NK-92 treated with Interleukin-12 subunit alpha and Interleukin-12 subunit beta, amount 100 ng/mL, for 24 hours (cell line): Measurements from ENCODE around the gene WASF3.

Source experiments
- DNase-seq: peaks from one replicate; lab custom pipeline; 2025; lab: John Stamatoyannopoulos, UW

WASF3 gene

DNA sequence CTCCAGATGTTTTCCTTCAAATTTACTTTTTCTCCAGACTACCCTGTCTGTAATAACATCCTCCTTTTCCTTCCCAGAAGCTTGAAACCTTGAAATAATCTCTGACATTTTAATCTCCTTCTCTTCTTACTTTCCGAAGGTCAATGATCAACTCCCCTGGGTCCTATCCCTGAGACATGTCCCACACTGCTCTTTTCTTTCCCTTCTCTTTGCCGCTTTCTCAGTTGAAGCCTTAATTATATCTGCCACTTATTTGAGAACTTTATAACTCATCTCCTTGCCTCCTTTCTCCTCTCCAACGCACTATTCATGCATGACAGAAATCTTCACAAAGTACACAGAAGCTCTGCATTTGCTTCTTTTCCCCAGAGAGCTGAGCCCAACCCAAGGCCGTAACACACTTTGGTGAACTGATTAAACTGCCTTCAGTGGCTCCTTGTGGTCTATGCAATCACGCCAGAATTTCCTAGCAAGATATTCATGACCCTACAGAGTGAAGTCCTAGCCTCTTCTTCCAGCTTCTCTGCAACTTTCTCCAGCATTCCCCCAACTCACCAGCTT lies 9.2 kb upstream of the WASF3 start:
- DNase-seq, result no peak

DNA sequence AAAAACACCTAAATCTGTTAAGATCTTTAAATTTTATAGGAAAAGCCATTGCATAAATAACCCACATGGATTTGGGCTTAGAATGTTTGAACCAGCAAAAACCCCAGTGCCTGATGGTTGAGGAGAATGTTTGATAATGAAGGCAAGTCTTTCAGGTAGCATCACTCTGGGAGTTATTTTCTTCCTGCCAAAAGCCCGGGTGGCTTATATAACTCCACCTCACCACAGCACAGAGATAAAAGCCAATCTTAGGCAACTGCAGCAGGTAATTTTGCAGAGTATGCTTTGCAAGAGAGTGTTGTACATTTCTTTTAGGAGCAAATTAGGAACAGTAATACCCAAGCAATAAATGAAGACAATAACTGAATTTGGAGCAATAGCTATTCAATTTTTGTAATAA lies 7.8 kb upstream of the WASF3 start:
- no peak for DNase-seq

DNA sequence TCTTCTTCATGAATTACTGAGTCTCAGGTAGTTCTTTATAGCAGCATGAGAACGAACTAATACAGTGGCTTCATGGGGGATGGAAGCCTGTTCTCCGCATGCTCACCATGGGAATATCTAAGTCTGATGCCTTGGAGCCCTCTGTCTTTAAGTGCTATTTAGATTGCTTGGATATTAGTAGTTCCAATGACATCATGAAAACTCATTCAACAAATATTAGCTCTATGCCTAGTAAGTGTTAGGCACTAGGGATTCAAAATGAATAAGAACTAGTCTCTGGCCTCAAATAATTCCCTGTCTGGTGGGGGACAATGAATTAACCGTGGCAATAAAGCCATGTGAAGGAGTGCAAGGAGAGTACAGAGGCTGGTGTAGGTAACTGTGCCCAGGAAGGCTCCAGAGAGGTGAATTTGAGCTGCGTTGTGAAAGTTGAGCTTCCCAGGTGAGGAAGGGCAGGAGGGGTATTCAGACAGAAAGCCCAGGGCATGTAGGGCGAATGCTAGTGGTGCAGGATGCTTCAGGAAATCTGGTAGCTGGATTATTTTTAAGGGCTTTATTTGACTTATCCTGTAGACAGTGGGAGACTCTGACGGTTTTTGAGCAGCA lies 6.1 kb upstream of the WASF3 start:
- DNase-seq, result no peak

DNA sequence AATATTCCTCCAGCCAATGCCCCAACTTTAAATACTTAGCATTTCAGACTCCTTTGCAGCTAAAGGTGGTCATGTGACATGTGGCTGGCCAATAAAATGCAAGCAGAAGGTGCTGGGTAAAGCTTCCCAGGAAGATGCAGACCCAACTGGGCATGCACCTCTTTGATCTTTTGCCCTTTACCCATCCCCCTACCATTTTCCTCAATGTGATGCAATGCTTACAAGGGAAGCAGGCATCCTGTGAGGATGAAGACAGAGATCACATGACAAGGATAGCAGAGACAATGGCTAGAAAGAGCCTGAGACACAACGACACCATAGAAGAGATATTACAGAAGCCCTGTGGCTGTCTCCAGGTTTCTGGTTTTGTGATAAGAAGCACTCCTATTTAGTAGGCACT lies 2.1 kb upstream of the WASF3 start:
- no peak for DNase-seq

DNA sequence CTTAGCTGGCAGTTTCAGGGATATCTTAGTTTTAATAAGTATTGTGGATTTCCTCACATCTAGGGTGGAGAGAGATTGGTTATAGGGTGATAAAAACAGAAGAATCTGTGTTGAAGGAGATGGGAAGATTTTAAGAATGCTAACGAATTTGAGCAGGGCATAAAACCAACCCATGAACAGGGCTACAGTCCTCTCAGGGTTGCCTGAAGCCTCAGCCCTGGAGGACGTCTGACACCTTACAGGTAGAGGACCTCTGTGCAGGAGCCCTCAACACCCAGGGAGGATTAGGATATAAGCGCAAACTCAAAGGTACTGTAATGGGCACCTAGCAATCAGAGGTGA lies 461 bp upstream of the WASF3 start:
- DNase-seq, result no peak

DNA sequence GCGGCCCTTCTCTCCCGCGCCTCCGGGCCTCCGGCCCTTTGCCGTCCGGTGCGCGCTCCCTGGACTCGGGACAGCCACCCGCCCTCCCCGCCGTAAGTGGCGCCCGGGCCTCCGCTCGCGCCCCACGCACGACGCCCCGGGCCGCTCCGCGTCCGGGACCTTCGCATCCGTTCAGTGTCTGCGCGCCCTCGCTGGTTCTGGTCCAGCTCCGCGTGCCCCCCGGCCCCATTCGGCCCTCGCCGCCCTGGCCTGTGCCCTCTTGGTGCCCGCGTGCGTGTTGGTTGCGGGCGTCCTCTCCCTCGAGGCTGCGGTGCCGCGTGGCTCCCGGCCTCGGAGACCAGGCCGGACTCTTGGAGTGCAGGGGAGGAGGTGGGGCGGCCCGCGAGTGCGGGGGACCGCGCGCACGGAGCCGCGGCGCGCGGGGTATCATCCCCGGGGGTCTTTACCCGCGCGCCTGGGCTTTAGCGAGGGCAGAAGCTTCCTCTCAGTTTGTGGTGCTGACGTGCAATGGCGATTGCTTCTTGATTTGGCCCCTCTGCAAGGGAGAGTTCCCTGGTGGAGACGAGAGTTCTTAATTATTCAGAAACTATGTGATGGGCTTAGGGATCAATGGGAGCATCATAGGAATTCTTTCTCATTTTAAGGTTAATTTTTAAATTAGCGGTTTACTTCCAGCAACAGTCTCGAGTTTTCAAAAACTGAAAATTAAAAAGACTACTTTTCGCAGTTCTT lies 757 bp downstream of the WASF3 start:
- DNase-seq, result no peak

DNA sequence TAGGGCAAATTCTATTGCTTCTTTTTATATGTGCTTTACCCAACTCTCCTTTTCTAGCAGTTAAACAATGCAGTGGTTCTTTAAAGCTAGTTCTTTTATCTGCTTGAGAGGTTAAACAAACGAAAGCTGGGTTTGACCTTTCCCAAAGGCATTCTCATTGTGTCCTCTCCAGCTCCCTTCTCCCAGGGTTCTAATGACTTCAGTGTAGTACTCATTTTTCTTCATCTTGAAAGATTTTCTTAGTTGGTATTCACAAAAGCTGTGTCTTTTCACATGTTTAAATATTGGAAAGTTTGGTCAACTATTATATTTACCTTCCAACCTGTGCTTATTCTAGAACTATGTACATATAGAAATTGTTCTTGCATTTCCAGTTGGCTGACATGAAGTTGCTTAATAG lies 1.5 kb downstream of the WASF3 start:
- DNase-seq, result no peak

DNA sequence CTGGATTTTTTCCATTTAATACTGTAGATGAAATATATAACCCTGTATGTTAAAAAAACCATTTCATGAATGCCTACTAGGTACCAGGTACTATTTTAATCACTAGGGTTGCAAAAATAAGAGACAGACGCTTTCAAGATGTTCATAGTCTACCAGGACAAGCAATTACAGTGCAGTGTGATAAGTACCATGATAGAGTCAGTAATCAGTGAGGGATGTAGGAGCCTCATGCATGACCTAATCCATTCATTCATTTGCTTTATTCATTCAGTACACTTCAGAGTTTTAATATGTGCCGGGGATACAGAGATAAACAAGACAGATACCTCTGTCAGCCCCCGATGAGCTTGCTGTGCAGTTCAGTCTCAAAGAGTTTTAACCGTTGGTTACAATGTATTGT lies 3.0 kb downstream of the WASF3 start:
- DNase-seq, result no peak

DNA sequence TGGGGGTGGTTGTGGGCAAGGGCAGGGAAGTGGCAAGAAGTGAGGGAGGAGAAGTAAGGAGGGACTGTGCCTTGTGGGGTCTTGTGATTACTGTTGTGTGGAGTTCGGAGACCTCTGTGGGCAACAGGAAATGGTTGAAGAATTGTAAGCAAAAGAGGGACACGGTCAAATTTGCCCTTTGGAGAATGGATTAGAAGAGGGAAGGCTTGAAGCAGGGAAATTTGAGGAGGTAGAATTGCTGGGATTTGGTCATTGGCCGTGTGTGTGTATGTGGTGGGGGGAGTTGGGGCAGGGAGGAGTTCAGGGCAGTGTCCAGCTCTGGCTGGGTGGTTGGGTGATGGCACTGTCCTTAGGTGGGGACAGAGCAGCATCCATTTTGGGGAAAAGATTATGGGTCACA lies 3.6 kb downstream of the WASF3 start:
- no peak for DNase-seq

DNA sequence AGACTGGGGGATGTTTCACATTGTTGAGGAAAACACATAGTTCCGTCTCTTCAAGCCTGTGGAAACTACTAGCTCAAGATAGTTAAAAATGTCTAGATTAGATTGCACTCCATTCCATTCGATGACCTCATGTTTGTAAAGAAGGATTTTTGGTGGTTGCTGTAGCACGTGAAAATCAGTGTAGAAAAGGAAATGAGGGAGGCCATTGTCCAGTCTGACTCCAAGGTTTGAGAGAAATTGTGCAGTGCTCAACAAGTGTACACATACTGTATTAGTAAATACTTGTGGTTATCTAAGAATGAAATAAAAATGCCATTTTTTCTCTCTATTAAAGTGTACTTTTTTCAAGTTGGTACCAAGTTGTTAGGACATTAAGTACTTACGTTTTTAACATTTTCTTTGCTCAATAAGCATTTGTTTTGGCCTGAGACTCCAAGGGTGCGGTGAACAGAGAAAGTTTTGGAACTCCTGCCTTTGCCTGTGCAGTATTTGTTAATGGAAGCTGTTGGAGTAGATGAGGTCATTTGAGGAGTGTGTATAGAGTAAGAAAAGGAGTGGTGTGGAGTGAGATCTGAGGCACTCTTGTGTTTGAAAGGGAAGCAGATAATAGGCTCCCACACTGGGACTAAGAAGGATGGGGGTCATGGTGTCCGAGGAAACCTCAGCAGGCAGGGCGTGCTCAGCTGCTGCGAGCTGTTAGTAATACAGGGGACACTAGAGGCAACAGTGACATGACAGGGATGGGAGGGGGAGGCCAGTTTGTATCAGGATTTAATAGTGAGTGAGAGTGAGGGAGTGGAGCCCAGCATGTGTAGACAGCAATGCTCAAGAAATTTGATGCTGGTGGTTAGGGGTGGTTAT lies 4.4 kb downstream of the WASF3 start:
- no peak for DNase-seq

DNA sequence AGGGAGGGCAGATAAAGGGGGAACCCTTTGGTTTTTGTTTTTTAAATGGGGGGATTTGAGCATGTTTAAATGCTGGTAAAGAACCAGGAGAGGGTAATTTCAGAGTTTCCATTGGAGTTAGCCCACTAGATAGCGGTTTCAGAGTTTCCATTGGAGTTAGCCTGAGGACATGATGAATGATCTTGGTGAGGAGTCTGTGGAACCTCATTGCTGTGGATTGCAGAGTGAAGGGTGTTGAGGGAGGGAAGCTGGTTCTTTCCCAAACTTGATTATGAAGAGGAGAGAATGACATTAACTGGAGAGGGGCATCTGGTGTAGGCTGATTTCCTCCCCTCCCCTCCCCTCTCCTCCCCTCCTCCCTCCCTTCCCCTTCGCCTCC lies 5.0 kb downstream of the WASF3 start:
- DNase-seq, result no peak

DNA sequence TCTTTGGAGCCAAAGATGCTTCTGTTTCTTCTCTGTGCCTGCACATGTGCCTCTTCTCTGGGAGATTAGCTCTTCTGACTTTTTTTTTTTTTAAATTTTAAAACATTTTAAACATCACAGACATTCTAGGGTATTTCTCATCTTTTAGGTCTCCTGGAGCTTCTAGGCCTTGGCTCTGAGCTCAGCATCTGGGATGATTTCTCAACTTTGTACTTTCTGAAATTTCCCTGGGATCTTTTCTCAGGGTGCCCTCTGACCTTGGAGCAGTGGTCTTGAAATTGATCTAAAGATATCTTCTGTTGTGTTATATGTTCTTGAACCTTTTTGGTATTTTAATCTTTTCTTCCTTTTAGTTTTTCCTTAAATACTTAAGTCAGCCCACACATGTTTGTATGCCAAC lies 6.2 kb downstream of the WASF3 start:
- no peak for DNase-seq

DNA sequence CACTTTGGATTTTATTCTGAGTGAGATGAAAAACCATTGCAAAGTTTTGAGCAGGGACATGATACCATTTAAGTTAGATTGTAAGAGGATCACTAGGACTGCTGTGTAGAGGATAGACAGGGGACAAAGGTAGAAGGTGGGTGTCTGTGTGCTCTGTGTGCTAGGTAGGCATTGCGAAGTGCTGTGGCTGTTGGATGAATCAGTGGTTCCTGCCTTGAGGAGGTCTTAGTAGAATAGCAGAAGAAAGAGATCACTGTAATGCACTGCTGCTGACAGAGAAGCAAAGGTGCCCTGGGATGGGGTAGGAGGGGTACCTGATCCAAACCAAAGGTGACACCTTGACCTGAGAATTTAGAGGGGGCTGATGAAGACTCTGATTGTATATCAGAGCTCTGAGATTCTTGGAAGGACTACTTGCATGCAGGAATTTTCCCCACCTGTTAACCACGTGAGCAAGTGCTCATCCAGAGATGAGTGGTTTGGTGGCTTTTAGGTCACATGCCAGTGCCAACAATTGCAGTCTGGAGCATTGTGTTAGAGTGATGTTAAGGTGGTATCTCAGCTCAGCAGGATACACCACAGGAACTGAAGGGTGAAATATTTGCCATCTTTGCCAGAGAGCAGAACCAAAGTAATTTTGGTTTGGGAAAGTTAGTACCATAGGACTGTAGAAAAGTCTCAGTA lies 10.8 kb downstream of the WASF3 start:
- no peak for DNase-seq

DNA sequence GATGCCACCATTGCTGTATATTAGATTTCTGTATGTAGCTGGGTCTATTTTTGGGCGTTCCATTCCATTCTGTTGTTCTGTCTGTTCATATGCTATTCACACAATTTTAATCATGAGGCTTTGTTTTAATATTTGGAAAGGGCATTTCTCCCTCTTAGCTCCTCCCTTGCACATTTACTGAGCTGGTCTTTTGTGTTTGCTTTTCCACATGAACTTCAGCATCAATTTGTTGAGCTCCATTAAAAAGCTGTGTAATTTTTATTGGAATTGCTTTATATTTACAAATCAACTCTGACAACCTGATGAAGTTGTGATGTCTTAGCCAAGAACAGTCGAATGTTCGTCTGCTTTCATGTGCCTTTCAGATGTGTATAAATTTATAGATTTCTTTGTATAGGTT lies 14.0 kb downstream of the WASF3 start:
- no peak for DNase-seq

DNA sequence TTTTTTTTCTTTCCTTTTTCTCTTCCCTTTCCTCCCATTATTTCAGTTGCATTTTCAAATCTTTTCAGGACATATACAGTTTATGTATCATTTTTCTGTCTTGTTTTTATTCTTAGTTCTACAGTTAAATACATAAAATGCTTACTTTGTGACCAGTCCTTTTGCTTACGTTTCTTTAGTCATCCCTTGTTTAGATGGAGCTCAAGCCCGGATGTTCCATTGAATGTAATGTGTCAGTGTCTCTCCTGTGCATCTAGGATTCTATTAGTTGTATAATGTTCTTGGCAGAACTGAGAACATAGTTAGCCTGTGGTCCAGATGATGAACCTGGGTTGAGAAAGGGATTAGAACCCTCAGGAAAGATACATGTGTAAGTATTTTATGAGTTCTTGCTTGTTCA lies 17.8 kb downstream of the WASF3 start:
- no peak for DNase-seq

DNA sequence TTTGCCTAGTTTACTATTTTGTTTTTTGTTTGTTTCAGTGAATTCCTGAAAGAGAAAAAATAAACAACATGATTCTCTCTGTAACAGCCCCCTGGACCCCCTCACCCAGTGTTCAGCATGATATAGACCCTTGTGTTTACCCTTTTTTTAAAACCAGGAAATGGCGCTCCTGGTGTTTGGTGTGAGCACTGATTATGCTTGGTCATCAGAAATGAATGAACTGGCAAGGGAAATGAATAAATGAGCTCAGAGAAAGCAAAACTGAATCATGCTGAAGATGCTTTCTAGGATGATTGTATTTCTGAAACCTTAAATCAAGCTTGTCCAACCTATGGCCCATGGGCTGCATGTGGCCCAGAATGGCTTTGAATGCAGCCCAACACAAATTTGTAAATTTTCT lies 22.1 kb downstream of the WASF3 start:
- no peak for DNase-seq

DNA sequence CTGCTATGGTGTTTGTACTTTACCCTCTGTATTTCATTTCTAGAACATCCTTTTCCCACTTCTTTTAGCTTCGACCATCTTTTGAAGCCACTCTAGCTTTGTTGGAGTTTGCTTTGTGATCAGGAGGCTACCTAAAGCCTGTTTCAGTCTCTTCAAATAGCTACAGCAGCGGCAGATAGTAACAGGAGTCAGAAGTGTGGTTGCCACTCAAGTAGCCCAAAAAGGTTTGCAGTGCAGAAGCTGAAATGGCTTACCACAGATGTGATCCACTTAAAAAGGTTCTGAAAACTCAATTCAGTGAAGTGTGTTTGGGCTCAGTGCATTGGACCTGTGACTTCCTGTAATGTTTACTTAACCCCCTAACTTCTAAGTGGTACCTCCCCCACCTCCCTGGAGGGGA lies 26.2 kb downstream of the WASF3 start:
- DNase-seq, result no peak

DNA sequence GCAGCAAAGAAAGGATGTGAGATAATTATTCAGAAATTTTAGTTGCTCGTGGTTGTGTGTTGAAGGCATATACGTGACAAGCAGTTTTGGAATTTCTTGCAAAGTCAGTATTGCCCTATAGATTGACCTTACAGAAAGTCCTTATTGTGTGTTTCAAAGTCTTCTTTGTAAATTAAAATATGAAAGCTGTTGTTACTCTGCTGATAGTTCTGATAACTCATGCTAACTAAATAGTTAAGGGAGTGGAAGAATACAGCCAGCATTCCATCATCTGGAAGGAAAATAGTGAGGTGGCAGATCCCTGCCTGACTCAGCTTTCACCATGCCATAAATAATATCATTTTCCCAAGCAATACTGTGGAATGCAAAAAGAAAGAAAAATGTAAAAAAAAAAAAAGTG lies 27.2 kb downstream of the WASF3 start:
- no peak for DNase-seq

DNA sequence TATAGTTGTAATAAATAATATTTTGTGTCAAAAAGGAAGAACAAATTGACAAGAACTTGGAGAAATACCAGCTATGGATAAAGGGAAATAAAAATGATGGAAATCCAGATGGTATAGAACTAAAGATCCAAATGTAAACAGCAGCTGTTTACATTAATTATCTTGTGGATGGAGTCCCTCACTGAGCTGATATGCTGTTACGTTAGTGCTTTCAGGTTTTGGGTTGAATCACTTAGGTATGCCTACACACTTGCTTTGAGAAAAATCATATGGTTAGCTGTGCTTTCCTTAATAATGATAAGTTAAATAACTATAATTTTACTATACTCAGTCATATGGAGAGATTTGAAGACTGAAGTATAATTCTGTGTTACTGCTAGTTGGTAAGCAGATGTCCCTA lies 27.7 kb downstream of the WASF3 start:
- DNase-seq, result no peak

DNA sequence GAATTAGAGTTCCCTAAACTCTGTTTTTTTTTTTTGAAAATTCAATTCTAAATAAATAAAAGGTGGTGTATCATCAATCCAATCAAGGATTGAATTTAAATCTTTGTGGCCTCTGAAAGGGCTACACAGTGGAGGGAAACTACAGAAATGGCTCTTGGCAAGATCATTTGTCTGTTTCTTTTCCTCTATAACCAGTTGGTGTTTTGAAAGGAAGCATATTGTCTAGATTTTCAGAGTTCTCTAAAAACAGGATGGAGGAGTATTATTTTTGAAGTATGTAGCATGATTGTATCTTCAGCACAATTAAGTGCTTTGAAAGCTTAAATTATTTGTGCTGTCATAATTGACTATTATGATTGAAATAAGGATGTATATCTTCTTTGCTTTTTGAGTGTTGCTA lies 29.8 kb downstream of the WASF3 start:
- no peak for DNase-seq

DNA sequence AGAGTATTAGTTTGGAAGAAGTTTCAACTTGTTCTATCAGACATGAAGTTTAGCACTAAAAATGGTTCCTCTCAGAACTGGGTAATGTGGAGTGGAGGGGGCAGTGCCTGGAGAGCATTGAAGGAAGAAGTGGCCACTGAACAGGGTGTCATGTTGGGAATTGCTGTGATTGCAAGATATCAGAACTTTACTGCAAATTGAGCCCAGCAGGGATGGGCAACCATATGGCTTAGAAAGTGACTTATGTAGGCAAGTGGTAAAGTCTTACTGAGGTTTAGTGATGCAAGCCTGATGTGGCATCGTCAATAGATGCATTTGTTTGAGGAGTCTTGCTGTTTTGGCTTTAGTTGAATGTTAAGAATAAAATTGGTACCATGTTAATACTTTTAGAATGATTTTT lies 31.7 kb downstream of the WASF3 start:
- DNase-seq, result no peak

DNA sequence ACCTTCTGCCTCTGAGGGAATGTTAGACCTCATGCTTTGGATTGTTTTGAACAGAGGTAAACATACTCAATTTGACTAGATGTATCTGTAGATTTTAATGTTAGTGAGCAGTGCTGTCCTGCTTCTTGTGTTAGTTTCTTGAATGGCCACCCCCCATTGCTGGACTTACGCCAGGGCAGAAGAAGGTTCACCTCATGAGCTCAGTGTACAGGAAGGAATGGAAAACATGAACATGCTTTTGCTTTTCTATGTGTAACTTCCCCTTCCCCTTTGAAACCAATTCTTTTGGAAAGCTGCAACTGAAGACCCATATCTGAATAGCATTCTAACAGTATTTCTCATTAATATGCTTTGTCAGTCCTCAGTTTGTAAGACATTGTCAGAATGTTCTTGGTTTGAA lies 32.3 kb downstream of the WASF3 start:
- no peak for DNase-seq

DNA sequence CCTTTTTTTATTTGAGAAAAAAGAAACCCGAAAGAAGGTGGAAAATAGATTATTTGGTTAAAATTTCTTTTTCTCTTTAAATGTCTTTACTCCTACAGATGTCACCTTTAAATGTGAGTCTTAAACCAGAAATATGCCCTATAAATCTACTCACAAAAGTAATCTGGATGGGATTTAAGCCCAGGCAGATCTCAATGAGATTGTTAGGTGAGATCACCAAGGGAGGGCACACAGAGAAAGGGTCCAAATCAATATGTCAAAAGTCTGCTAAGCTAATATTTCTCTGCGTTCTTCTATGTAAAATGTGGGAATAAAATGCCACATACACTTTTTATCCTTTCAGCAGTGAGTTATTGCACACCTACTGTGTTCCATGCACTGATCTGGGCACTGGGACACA lies 32.9 kb downstream of the WASF3 start:
- no peak for DNase-seq
